Activated CD4-positive, alpha-beta T cell treated with anti-CD3 and anti-CD28 coated beads, Interleukin-2, amount 50 U/mL, for 1 hour (primary cell): ENCODE results near the gene ST3GAL2.

Experiments
- DNase-seq: peaks from one replicate; pipeline ENCODE4 v3.0.0-alpha.2; 2020

ST3GAL2 gene, protein sequence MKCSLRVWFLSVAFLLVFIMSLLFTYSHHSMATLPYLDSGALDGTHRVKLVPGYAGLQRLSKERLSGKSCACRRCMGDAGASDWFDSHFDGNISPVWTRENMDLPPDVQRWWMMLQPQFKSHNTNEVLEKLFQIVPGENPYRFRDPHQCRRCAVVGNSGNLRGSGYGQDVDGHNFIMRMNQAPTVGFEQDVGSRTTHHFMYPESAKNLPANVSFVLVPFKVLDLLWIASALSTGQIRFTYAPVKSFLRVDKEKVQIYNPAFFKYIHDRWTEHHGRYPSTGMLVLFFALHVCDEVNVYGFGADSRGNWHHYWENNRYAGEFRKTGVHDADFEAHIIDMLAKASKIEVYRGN

DNA sequence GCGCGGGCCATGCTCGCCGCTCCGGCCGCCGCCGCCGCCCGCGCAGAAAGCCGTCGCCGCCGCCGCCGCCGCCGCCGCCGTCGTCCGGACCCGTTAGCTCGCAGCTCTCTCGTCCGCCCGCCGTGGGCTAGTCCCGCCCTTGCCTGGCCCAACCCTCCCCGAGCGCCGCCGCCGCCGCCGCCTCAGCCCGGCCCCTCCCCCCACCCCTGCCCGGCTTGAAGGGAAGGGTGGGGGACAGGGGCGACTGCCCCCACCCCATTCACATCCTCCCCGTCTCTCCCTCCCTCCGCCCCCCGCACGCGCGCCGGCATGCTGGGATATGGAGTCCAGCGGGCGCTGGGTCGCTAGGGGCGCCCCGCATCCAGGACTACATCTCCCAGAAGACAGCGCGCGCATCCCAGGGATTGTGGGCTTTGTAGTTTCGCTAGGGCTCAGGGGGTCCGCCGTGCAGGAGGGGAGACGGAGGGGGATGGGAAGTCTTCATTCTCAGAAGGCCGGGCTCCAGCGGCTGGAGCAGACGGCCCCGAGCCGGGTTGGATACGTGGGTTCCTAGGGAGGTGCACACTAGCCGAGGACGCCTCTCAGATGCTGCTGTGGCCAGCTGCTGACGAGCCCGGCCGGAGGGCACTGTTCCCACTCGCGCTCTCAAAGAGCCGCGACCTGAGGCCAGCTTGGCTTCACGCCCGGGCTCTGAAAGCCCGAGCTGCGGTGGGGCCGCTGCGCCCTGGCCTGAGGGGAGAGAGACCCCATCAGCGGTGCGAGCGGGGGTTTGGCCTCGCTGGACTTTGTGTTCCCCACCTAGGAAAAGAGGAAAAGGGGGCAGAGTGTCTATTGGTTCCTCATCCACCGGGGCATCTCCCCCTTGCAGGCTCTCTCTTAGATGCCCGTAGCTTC lies at the start of gene ST3GAL2:
Gene ST3GAL2, minus strand, starts transcription at position 132 of the 894 bp plus-strand sequence. CDS start 40,570 bp downstream, outside the sequence.
- peak; percentile 92 for DNase-seq

DNA sequence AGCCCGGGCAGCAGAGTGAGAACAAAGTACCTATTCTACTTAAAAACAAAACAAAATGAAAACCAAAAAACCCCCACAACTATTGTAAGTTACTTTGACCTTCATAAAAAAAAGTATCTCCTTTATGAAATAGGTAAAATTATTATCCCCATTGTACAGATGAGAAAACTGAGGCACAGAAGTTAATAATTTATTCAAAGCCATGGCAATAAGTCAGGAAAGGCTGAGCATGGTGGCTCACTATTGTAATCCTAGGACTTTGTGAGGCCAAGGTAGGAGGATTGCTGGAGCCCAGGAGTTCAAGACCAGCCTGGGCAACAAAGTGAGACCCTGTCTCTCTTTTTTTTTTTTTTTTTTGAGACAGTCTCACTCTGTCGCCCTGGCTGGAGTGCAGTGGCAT lies 46.0 kb upstream of the ST3GAL2 start:
- DNase-seq: no peak

DNA sequence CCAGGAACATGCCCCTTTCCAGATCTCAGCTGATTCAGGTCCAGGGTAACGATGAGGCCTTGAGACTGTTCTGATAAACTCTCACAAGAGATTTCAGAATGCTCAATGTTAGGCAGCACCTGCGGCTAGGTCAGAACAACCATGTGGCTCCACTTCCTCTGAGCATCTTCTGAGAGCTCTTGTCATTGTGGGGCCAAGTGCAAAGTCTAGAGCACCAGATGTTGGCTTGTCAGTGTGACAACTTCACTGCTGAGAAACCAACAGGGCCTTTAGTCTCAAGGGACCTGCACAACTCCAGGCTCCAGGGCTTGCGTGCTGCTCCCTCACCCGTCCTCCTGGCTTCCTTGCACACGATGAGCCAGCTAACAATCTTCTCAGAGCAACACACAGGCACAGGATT lies 44.5 kb upstream of the ST3GAL2 start:
- no peak for DNase-seq

DNA sequence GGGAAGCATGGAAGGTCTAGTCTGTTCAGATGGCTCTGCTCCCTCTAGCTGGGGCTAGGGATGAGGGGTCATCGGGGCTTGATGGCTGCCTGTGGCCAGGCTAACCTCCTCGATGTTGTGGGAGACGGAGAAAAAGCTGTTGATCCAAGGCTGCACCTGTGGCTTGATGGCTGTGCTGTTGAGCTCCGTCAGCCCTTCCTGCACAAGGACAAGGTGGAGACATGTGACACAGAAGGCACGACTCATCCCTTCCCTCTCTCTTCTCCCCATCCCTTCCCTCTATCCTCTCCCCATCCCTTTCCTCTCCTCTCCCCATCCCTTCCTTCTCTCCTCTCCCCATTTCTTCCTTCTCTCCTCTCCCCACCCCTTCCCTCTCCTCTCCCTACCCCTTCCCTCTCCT lies 43.7 kb upstream of the ST3GAL2 start:
- no peak for DNase-seq

DNA sequence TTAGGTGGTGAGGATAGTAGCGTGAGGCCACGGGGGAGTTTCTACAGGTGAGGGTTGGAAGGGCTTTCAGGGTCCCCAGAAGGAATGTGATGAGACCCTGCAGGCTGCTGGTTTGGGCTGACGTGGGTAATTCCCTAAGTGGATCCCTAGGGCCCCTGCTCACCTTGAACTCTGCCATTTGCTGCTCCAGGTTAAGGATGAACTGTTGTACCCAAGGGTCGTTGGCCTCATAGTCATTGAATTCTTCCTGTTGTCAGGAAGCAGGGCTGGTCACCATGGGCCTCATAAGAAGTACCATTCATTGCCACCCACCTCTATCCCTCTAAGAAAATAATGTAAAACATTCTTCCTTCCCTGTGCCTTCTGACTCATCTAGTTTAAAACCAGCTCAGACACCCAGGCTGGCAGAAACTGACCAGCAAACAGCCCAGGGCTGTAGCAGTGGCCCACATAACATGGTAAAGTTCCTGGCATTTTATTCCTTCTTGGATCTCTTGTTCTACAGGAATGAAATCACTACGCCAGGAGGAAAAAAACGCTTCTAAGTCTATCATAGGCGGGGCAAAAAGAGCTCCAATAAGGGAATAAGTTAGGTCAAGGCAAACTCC lies 43.1 kb upstream of the ST3GAL2 start:
- no peak for DNase-seq

DNA sequence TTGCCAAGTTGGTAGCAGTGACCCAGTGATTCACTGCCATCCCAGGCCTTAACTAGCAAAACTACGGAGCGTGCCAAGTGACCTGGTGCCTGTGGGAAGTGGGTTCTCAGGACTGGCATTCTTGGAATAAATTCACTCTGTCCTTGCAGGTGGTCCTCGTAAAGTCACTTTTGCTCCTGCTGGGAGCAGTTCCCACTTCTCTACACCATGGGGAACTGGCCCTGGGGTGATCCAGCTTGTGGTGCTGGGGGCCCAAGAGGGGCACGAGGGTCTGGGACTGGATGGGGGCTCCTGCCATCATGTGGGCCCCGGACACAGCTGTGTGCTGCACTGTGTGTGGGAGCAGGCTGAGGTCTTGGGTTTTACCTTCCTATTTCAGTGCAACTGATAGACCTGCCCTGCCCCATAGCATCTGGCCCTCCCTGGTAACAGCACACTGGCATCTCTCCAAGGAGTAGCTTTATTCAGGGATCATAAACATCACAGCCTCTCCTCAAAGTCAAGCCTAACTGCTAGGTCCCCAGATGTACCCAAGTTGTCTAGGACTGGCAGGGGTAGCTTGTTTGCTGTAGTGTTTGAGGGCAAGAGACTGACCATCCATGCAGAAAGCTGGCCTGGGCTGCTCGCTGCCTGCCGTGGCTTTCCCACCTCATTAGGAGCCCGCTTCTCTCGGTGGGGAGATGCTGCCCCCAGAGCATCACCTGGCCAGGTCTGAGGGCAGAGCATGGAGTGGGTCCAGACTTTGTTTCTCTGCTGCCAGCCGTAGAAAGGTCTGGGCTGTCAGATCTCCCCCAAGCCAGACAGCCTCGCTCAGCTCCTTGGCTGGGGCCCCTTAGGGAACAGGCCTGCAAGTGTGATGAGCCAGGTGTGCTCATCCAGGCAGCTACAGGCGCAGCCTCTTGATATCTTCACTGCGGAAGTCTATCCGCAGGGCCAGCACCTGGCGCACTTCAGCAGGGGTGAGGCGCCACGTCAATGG lies 41.5 kb upstream of the ST3GAL2 start:
- DNase-seq: no peak

DNA sequence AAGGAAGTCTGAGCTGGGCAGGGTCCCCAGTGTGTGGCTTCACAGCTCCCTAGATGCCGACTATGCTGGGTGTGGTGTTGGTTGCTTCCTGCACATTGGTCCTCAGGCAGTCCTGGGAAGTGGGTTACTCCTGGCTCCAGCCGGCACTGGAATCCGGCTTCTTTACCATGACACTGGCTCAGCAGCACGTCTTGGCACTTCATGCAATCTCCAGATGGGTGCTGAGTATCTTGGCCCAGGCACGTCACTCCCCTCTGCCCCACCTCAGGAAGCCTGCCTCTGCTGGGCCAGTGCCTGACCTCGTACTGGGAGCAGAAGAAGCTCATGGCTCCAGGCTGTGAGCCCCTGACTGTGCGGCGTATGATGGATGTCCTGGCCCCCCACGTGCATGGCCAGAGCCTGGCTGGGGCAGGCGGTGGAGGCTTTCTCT lies 40.0 kb upstream of the ST3GAL2 start:
- no peak for DNase-seq

DNA sequence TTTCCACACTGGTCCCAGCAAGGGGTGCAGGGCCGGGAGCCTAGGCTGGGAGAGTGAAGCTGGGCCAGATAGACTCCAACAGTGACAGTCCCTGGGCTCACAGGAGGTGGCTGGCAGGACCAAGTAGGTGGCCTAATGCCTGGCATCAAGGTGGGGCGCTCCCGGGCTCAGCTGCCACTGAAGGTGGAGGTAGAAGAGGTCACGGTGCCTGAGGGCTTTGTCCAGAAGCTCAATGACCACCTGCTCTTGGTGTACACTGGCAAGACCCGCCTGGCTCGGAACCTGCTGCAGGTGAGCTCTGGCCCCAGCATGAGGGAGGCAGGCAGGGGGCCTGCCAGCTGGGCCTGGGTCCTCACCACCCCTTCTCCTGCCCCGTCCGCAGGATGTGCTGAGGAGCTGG lies 39.3 kb upstream of the ST3GAL2 start:
- DNase-seq: no peak

DNA sequence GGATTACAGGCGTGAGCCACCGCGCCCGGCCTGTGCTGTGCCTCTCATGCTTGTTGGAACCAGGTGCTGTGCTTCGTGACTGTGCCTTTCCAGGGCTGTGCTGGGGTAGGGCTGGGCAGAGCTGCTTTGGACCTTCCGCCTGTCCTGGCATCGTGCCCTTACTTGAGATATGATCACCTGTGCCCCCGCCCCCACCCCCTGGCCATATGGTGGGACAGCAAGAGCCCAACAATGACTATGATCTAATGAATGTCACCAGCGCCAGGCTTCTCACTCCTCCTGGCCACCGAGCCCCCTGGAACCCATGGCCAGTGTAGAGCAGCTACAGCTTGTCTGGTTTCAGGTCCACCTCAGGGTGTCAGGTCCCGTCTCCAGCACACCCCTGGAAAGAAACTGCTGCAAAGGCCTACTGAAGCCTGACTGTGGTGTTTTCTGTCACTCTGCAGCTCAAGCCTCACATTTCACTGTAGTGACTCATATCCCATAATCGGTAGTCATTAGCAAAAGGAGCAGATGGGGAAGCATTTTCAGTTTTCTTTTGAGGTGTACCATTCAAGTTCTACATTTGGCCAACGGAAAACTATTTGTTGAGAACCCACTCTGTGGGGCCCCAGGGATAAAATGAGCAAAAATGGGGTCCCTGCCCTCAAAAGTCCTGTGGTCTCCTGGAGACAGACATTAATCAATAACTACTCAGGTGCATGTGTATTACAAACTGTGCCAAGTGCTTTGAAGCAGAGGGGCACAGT lies 37.5 kb upstream of the ST3GAL2 start:
- no peak for DNase-seq

DNA sequence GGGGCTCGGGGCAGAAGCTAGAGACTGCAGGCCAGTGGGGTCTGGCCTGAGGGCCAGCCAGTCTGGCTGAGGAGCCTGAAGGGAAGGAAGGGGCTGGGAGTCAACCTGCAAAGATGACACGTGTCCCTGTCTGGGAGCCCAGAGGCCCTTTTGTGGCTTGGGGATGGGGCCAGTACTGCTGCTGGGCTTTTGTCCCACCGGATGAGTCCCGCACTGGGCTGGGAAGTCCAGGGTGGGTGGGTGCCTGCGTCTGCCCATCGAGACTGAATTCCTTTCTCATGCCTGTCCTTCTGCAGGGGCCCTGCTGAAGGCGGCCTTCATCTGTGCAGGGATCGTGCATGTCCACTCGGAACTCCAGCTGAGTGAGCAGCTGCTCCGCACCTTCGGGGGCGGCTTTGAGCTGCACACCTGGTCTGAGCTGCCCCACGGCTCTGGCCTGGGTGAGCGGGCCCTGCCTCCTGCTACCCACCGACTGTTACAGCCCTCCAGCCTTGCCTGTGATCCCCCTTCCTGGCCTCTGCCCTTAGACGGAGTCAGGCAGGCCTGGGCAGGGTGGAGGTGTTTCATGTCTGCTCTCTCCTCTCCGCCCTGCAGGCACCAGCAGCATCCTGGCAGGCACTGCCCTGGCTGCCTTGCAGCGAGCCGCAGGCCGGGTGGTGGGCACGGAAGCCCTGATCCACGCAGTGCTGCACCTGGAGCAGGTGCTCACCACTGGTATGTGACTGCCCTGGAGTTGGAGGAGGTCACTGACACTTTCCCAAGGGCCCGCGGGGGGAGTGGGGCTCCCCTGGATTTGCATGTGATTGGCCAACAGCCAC lies 36.4 kb upstream of the ST3GAL2 start:
- DNase-seq: no peak

DNA sequence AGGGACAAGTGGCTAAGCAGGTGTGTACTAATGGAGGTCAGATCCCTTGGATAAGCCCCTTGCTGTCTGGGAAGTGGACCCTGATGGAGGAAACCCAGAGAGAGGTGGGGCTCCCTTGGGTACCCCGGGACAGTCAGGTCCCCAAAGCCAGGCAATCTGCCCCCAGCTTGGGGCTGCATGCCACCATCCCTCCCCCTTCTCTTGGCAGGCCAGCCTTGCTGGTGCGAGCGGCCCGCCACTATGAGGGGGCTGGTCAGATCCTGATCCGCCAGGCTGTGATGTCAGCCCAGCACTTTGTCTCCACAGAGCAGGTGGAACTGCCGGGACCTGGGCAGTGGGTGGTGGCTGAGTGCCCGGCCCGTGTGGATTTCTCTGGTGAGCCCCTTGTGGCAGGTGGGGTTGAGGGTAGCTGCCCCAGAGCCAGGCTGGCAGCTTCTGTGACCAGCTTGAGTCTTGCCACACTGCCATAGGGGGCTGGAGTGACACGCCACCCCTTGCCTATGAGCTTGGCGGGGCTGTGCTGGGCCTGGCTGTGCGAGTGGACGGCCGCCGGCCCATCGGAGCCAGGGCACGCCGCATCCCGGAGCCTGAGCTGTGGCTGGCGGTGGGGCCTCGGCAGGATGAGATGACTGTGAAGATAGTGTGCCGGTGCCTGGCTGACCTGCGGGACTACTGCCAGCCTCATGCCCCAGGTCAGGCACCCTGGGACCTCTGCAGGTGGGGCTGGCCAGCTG lies 35.6 kb upstream of the ST3GAL2 start:
- DNase-seq: no peak

DNA sequence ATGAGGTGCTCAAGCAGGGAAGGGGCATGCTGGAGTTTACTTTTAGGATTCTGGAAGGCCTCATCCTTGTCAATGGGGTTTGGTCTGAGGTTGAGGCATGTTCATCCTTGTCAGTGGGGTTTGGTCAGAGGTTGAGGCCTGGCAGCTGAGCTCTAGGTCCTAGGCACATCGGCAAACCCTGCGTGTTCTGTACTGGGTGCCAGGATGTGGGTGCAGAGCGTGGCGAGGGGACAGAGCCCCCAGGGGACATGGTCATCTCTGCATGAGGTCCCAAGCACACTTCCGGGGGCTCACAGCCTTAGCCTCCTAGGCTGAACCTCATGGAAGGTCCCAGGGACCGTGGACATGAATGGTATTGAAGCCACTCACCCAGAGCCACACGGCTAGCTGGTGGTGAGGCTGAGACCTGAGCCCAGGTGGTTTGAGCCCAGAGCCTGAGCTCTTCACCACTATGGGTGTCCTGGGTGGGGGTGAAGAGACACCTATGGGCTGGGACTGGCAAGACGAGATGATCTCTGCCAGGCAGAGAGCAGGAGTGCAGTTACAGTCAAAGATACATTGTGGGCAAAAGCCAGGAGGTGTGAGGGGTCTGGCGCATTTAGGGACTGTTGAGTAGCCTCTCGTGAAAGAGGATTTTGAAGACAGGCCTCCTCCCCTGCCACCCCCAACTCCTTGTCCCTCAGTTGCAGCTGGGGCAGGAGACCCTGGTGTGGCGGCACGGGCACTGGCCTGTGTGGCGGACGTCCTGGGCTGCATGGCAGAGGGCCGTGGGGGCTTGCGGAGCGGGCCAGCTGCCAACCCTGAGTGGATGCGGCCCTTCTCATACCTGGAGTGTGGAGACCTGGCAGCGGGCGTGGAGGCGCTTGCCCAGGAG lies 34.8 kb upstream of the ST3GAL2 start:
- no peak for DNase-seq

DNA sequence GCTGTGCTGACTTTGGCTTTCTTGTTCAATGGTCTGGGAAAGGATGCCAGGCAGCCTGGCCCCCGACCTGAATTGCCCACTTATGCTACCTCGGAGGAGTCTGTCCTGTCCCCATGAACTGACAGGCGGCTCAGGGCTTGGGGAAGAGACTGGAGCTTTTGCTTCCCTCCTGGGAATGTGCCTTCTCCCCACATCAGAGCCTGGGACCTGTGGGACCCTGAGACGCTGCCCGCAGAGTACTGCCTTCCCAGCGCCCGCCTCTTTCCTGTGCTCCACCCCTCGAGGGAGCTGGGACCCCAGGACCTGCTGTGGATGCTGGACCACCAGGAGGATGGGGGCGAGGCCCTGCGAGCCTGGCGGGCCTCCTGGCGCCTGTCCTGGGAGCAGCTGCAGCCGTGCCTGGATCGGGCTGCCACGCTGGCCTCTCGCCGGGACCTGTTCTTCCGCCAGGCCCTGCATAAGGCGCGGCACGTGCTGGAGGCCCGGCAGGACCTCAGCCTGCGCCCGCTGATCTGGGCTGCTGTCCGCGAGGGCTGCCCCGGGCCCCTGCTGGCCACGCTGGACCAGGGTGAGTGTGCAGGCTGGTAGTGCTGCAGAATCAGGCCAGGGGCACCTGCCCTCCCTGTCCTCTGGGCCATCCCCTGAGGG lies 34.0 kb upstream of the ST3GAL2 start:
- DNase-seq: no peak

DNA sequence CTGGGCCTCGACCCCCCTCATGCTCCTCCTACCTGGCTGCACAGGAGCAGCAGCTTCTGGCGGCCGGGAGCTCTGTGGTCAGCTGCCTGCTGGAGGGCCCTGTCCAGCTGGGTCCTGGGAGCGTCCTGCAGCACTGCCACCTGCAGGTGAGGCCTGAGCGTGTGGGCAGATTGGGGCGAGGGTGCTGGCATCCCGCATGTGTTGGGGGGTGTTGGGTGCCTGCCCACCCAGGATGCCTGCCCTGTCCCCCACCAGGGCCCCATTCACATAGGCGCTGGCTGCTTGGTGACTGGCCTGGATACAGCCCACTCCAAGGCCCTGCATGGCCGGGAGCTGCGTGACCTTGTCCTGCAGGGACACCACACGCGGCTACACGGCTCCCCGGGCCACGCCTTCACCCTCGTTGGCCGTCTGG lies 32.0 kb upstream of the ST3GAL2 start:
- no peak for DNase-seq

DNA sequence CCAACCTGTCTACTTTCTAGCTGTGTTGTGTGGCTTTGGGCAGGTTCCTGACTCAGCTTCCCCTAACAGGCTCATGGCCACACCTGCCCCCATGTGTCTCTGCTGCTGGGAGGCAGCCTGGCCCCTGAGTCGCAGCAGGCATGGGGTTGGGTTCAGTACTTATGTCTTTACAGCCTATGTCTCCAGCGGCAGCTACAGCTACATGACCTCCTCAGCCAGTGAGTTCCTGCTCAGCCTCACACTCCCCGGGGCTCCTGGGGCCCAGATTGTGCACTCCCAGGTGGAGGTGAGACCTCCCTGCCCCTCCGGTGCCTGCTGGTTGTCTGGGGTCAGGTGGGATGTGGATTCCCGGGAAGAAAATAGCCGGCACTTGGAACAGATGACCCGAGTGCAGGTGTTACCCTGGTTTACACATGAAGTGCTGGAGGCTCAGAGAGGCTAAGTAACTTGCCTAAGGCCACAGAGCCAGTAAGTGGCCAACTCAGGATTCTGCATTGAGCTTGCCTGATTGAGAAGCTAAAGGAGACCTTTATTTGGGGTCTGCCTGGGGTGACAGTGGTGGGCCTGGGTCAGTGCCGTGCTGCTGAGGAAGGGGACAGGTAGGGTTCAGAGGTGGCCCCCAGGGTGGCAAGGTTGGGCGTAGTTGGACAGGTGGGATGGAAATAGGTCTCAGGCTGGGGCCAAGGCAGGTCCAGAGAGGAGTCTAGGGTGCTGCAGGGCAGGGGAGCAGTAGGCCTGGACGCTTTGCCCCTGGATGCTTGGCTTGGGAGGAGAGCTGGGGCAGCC lies 31.4 kb upstream of the ST3GAL2 start:
- DNase-seq: no peak

DNA sequence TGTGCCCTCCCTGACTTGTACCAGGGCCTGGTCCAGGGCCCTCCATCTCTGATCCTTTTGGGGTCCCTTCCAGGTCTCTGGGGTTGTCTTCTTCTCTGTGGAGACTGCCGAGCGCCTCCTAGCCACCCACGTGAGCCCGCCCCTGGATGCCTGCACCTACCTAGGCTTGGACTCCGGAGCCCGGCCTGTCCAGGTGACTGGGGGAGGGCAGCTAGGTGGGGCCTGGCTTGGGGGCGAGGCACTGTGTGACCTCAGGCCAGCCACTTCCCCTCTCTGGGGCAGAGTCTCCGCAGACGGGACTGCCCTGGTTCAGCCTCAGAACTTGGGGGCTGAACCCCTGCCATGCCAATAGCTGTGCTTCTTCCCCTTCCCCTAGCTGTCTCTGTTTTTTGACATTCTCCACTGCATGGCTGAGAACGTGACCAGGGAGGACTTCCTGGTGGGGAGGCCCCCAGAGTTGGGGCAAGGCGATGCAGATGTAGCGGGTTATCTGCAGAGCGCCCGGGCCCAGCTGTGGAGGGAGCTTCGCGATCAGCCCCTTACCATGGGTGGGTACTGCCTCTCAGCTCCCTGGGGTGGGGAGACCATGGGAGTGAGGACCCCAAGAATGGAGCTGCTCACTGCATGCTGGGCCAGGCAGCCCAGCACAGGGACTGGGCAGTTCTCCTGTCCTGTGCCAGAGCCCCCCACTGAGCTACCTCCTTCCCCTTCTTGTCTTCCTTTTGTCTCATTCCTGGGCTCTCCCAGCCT lies 30.1 kb upstream of the ST3GAL2 start:
- DNase-seq: no peak

DNA sequence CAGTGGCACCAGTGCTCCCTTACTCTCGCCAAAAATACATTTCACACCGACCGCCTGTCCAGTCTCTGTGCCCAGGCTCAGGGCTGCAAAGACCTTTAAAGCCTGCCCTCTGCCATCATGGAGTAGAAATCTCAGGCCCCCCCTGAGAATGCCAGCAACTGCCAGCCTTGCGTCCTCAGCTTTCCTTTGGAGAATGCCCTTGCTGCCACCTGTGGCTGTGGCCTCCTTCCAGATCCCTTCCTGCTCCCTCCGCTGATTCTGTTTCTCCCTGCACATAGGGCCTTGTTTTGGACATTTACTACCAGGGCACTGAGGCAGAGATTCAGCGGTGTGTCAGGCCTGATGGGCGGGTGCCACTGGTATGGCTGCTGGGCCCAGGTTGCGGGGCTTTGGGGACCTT lies 28.7 kb upstream of the ST3GAL2 start:
- DNase-seq: no peak
